Right atrium auricular region (tissue), 2 donors: ENCODE data around the gene SMIM8. TPM values are rescaled to one million over a fixed set of nuclear protein-coding genes. Genes with fewer than 3 reads are reported as not detected.

Source experiments
- DNase-seq: peaks from one replicate; pipeline ENCODE4 v3.0.0-alpha.2; 2019; ENCODE audit warnings: low spot score
- H3K27ac ChIP-seq, 2 donors: fragments of 200-600 bp; sonication (generic); 1 replicate in 1 of 2; 2 replicates in 1 of 2; pipeline ENCODE4 v1.5.1; 2016 to 2019
- H3K27me3 ChIP-seq, 2 donors: fragments of 200-600 bp; sonication (generic); one replicate each; pipeline versions ENCODE4 v1.5.1 to v1.6.0; 2017 to 2019
- H3K36me3 ChIP-seq: fragments of 200-600 bp; sonication (generic); one replicate; pipeline ENCODE4 v1.5.1; 2016
- H3K4me1 ChIP-seq, 2 donors: fragments of 200-600 bp; sonication (generic); one replicate each; pipeline versions ENCODE4 v1.5.1 to v1.6.0; 2017 to 2019
- H3K4me3 ChIP-seq, 2 donors: fragments of 200-600 bp; sonication (generic); 1 replicate in 1 of 2; 2 replicates in 1 of 2; pipeline ENCODE4 v1.5.1; 2017 to 2019; ENCODE audit warnings: mild to moderate bottlenecking in 1 of 2, moderate library complexity in 1 of 2
- H3K9me3 ChIP-seq, 2 donors: fragments of 200-600 bp; sonication (generic); one replicate each; pipeline ENCODE4 v1.5.1; 2019
- total RNA-seq, 2 donors: library from RNA; depleted of rRNA; stranded (reverse); fragments of >200 nt; gene quantifications; one replicate each; pipeline ENCODE4 v1.1.0, GENCODE V29; 2016
- TF ChIP-seq, protein P1 (sequence below), 2 donors: fragments of 200-600 bp; sonication (generic); IDR thresholded peaks; one replicate each; pipeline ENCODE4 v1.5.1; 2019; ENCODE audit warnings: antibody characterized with exemption in 2 of 2

Gene SMIM8
- total RNA-seq, 2 donors from 2014 or later, result 8.0 to 12.1 TPM

DNA sequence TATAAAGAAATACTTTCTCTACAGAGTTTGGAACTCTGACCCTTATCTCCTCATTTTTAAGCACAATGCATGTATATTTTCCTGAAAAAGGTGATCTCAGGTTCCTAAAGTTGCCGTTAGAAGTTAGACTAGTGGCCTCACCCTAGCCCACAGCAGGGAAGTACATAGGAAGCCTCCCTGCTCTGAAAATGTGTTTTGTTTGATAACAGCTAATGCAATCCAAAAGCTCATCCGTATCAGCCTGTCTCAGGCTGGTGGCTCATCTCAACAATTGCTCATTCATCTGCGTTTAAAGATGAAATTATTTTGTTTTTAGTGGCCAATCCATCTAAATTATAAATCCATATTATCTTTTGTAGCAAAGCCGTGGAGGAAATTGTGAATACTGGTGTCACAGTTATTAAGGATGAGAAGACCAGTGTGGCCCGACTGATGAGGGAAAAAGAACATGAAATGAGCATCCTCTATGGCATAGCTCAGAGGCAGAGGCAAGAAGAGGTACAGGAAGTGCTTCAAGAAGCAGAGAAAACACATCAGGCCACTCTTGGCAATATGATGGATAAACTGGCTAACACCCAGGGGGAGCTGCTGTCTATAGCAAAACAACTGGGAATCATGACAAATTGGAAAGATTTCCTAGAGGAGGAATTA is 42.3 kb downstream of the SMIM8 start:
- H3K4me1 ChIP-seq, result no peaks in the 10 kb centered on the region
- no peak overlapping the region for H3K27ac ChIP-seq
- no peaks in the 10 kb centered on the region for H3K9me3 ChIP-seq

DNA sequence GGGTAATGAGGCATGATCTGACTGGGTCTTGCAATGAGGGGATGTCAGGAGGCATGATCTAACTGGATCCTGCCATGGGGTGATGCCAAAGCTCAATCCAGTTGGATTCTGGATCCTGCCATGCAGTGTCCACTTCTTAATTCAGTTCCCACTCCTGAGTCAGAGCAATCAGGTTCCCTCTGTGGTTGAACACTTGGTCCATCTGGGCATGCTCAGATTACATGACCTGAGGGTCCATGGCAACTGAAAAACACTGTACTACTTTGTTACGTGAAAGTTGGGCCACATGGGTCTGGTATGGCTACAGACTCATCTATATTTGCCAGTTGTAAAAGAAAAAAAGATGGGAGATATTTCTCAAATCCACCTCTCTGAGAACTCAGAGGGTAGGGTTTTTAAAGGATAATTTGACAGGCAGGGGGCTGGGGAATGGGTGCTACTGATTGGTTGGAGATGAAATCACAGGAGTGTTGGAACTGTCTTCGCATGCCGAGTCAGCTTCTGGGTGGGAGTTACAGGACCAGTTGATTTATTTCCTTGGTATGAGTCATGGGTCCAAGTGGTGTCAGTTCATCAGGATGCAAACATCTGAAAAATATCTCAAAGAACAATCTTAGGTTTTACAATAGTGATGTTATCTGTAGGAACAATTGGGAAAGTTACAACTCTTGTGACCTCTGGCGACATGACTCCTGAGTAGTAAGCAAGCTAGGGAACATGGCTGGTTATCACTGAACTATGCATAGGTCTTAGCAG is 43.9 kb downstream of the SMIM8 start:
- Histone ChIP-seq H3K4me1 (no peaks in the 10 kb centered on the region), H3K9me3 (no peaks in the 10 kb centered on the region), H3K27ac (no peak overlapping the region), H3K27me3 (no peaks in the 10 kb centered on the region), H3K36me3 (no peaks in the 10 kb centered on the region), H3K4me3 (no peak overlapping the region)
- TF ChIP-seq, protein P1, sequence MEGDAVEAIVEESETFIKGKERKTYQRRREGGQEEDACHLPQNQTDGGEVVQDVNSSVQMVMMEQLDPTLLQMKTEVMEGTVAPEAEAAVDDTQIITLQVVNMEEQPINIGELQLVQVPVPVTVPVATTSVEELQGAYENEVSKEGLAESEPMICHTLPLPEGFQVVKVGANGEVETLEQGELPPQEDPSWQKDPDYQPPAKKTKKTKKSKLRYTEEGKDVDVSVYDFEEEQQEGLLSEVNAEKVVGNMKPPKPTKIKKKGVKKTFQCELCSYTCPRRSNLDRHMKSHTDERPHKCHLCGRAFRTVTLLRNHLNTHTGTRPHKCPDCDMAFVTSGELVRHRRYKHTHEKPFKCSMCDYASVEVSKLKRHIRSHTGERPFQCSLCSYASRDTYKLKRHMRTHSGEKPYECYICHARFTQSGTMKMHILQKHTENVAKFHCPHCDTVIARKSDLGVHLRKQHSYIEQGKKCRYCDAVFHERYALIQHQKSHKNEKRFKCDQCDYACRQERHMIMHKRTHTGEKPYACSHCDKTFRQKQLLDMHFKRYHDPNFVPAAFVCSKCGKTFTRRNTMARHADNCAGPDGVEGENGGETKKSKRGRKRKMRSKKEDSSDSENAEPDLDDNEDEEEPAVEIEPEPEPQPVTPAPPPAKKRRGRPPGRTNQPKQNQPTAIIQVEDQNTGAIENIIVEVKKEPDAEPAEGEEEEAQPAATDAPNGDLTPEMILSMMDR (IDR thresholded peaks at IDR 0.05), result no peak
- no peak for DNase-seq

More for the DNA sequence above, 42.3 kb downstream of the SMIM8 start:
- Histone ChIP-seq H3K4me3 (no peak overlapping the region), H3K27me3 (no peaks in the 10 kb centered on the region), H3K36me3 (no peaks in the 10 kb centered on the region)
- TF ChIP-seq, protein P1 (IDR thresholded peaks at IDR 0.05), result no peak
- no peak for DNase-seq

DNA sequence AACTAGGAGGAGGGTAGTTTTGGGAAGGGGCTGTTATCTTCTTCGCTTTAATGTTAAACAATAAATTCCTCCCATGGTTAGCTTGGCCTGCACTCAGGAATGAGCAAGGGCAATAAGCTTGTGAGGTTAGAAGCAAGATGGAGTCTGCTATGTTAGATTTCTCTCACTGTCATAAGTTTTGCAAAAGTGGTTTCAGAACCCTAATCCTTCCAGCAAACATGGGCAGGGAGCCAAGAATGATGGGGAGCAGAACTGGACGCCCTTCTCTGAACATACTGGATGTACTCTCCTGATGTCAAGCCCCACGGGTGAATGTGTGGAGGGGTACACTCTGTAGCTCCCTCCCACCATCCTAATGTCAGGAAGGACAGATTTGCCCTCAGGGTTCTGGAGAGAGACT is 44.5 kb downstream of the SMIM8 start:
- TF ChIP-seq, protein P1 (IDR thresholded peaks at IDR 0.05), result no peak
- no peak overlapping the region for H3K27ac ChIP-seq
- no peaks in the 10 kb centered on the region for H3K27me3 ChIP-seq
- H3K4me3 ChIP-seq, result no peak overlapping the region
- H3K9me3 ChIP-seq, result no peaks in the 10 kb centered on the region
- DNase-seq, result no peak
- H3K4me1 ChIP-seq, result no peaks in the 10 kb centered on the region
- no peaks in the 10 kb centered on the region for H3K36me3 ChIP-seq

DNA sequence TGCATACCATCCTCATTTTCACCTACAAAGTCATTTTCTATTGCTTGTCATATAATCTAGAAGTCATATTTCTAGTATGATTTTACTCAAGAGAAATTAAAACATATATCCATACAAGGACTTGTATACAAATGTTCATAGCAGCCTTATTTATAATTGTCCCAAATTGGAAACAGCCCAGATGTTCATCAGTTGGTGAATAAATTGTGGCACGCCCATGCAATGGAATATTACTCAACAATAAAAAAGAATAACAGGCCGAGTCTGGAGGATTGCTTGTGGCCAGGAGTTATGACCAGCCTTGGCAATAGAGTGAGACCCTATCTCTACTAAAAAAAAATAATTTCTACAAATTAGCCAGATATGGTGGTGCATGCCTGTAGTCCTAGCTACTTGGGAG is 51.0 kb downstream of the SMIM8 start:
- Histone ChIP-seq H3K27ac (no peak overlapping the region), H3K27me3 (no peaks in the 10 kb centered on the region), H3K9me3 (no peaks in the 10 kb centered on the region), H3K4me1 (no peaks in the 10 kb centered on the region), H3K4me3 (no peak overlapping the region), H3K36me3 (peaks cover 11% of the 10 kb centered on the region)
- TF ChIP-seq, protein P1 (IDR thresholded peaks at IDR 0.05), result no peak
- no peak for DNase-seq

DNA sequence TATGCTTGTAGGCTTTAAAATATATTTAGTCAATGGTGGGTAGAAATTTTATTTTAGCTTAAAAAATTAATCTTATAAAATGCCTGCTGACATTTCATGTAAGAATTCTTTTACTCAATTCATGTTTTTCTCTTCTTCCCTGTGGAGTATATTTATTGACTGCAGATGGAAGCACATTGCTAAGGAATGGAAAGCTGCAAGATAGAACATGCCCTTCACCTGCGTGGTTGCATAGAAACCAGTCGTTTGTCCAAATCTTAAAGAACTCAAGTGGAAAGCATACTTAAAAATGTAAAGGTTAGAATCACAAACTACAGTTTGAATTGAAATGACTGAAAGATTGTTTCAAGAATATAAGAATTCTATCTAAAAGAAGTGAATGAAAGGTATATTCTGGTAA is 52.9 kb downstream of the SMIM8 start:
- TF ChIP-seq, protein P1 (IDR thresholded peaks at IDR 0.05), result no peak
- Histone ChIP-seq H3K4me1 (peaks cover 0 to 6% of the 10 kb centered on the region in 2 donors), H3K36me3 (peaks cover 11% of the 10 kb centered on the region), H3K27ac (no peak overlapping the region), H3K9me3 (no peaks in the 10 kb centered on the region), H3K27me3 (no peaks in the 10 kb centered on the region), H3K4me3 (no peak overlapping the region)
- DNase-seq, result no peak
